Tibial nerve (tissue), 4 donors: ENCODE measurements around the gene NHERF2. TPM values are rescaled to one million over a fixed set of nuclear protein-coding genes. Genes with fewer than 3 reads are reported as not detected.

ENCODE experiments used
- DNase-seq, 2 donors: peaks; one replicate each; pipeline ENCODE4 v3.0.0-alpha.2; 2019; ENCODE audit warnings: low spot score in 2 of 2
- H3K27ac ChIP-seq, 4 donors: fragments of 200-600 bp; sonication (generic) in 3 of 4; one replicate each; pipeline ENCODE4 v1.5.1; 2017 to 2019; ENCODE audit warnings: mild to moderate bottlenecking in 1 of 4
- H3K27me3 ChIP-seq, 2 donors: fragments of 200-600 bp; sonication (generic) in 1 of 2; one replicate each; pipeline versions ENCODE4 v1.5.1 to v1.6.0; 2017 to 2019
- H3K36me3 ChIP-seq, 3 donors: fragments of 200-600 bp; sonication (generic); one replicate each; pipeline ENCODE4 v1.5.1; 2018 to 2019
- H3K4me1 ChIP-seq, 4 donors: fragments of 200-600 bp; sonication (generic) in 3 of 4; one replicate each; pipeline ENCODE4 v1.5.1; 2017 to 2019
- H3K4me3 ChIP-seq, 4 donors: fragments of 200-600 bp; sonication (generic) in 3 of 4; one replicate each; pipeline ENCODE4 v1.5.1; 2017 to 2019; ENCODE audit warnings: mild to moderate bottlenecking in 1 of 4, moderate library complexity in 1 of 4
- H3K9me3 ChIP-seq, 4 donors: fragments of 200-600 bp; sonication (generic) in 3 of 4; one replicate each; pipeline ENCODE4 v1.5.1; 2017 to 2019
- EP300 ChIP-seq, 2 donors: sonication (generic); formaldehyde crosslinking; IDR thresholded peaks; one replicate each; pipeline ENCODE4 v1.6.1; 2017; ENCODE audit warnings: antibody characterized with exemption in 2 of 2, mild to moderate bottlenecking in 1 of 2
- POLR2A ChIP-seq, 2 donors: fragments of 450-650 bp; IDR thresholded peaks; one replicate each; pipeline ENCODE4 v1.6.1; 2017; ENCODE audit warnings: antibody characterized with exemption in 2 of 2, mild to moderate bottlenecking in 2 of 2, moderate library complexity in 2 of 2
- WGBS, 2 donors: methylation state at CpG; one replicate each; pipeline ENCODE4 v1.1.5; 2018; 5-methylcytosine and 5-hydroxymethylcytosine counted together
- total RNA-seq, 4 donors: library from RNA; depleted of rRNA; stranded (reverse); fragments of >200 nt; gene quantifications; one replicate each; pipeline ENCODE4 v1.1.0, GENCODE V29; 2016
- TF ChIP-seq, protein P1 (sequence below), 5 experiments: fragments of 200-600 bp in 3 of 5; fragments of 450-650 bp in 2 of 5; sonication (generic) in 3 of 5; IDR thresholded peaks; one replicate each; pipeline ENCODE4 v1.5.1; 2016 to 2019; ENCODE audit warnings: antibody characterized with exemption in 5 of 5, mild to moderate bottlenecking in 3 of 5, moderate library complexity in 2 of 5

The NHERF2 gene
- total RNA-seq, 4 donors from 2014 or later, result 54.7 to 83.1 (median 64.9) TPM

DNA sequence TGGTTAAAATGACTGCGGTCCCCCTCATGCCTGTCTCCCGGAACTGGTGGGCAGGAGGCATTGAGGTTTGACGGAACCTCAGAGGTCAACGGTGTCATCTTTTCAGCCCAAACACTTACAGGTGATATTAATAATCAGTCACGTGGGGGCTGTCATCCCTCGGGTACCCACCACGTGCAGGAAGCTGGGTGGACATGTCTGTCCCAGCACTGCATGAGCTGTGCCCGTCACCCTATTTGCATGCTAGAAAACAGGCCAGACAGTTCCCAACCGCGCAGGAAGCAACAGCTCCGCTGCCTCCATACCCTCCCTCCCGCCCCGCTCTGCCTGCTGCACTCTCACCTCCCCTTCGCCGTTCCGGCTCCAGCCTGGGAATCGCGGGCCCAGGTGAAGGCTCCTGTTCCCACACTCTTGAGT is 35.6 kb upstream of the NHERF2 start:
- 6 to 9% methylated on average over 12 to 14 of the region's 18 CpGs for WGBS, 2 donors
- Histone ChIP-seq H3K4me1 (peaks cover 0 to 36% (median 16%) of the 10 kb centered on the region in 4 donors), H3K27me3 (peaks cover 0 to 47% of the 10 kb centered on the region in 2 donors), H3K27ac (peak overlapping the region in 1 of 4 donors; percentile 60), H3K9me3 (no peaks in the 10 kb centered on the region), H3K36me3 (peaks cover 0 to 19% (median 0%) of the 10 kb centered on the region in 3 donors), H3K4me3 (peak overlapping the region in 2 of 4 donors; percentile 31 to 44)
- TF ChIP-seq EP300 (IDR thresholded peaks at IDR 0.05) (no peak), POLR2A (IDR thresholded peaks at IDR 0.05) (no peak)
- TF ChIP-seq, protein P1, sequence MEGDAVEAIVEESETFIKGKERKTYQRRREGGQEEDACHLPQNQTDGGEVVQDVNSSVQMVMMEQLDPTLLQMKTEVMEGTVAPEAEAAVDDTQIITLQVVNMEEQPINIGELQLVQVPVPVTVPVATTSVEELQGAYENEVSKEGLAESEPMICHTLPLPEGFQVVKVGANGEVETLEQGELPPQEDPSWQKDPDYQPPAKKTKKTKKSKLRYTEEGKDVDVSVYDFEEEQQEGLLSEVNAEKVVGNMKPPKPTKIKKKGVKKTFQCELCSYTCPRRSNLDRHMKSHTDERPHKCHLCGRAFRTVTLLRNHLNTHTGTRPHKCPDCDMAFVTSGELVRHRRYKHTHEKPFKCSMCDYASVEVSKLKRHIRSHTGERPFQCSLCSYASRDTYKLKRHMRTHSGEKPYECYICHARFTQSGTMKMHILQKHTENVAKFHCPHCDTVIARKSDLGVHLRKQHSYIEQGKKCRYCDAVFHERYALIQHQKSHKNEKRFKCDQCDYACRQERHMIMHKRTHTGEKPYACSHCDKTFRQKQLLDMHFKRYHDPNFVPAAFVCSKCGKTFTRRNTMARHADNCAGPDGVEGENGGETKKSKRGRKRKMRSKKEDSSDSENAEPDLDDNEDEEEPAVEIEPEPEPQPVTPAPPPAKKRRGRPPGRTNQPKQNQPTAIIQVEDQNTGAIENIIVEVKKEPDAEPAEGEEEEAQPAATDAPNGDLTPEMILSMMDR (IDR thresholded peaks at IDR 0.05), result no peak
- DNase-seq, result no peak

DNA sequence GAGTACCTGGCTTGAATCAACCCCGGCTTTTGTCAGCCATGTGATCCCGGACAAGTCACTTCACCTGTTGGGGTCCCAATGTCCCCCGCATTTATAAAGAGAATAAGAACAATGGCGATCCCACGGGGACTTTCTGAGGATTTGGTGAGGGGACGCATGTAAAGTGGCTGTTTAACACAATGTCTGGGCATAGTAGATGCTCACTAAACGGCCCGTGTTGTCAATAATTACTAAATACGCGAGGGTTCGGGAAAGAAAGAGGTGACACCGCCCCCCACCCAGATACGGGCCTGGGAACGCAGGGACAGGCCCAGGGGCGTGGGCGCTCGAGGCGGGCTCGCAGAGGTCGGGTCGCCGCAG is 35.1 kb upstream of the NHERF2 start:
- Histone ChIP-seq H3K27me3 (peaks cover 0 to 47% of the 10 kb centered on the region in 2 donors), H3K4me3 (peak overlapping the region; percentile 23 to 44 (median 34)), H3K9me3 (no peaks in the 10 kb centered on the region), H3K4me1 (peaks cover 0 to 36% (median 16%) of the 10 kb centered on the region in 4 donors), H3K36me3 (peaks cover 0 to 19% (median 0%) of the 10 kb centered on the region in 3 donors), H3K27ac (peak overlapping the region in 1 of 4 donors; percentile 60)
- WGBS, 2 donors, result 9 to 25% methylated on average over 11 to 22 of the region's 22 CpGs
- DNase-seq, result no peak
- TF ChIP-seq POLR2A (IDR thresholded peaks at IDR 0.05) (no peak), EP300 (IDR thresholded peaks at IDR 0.05) (no peak)
- TF ChIP-seq, protein P1 (IDR thresholded peaks at IDR 0.05), result no peak

DNA sequence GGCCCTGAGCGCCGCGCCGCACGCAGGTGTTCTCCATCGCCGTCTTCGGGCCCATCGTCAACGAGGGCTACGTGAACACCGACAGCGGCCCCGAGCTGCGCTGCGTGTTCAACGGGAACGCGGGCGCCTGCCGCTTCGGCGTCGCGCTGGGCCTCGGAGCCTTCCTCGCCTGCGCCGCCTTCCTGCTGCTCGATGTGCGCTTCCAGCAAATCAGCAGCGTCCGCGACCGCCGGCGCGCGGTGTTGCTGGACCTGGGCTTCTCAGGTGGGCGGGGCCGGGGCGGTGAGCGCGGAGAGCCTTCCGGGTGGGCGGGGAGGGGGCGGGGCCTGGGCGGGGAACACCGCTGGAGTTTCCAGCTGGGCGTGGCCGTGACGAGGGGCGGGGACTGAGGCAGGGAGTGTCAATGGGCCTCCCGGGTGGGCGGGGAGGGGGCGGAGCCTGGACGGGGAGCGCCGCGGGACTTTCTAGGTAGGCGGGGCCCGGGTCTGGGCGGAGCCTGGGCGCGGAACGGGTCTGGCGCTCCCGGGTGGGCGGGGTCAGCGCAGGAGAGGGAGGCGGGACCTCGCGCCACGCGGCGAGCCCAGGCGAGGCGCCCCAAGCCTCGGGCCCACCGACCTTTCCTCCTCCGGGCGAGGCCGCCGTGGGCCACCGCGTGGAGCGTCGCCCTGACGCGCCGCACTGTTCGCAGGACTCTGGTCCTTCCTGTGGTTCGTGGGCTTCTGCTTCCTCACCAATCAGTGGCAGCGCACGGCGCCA is 34.6 kb upstream of the NHERF2 start:
- 3 to 4% methylated on average over 30 to 64 of the region's 96 CpGs for WGBS, 2 donors
- peak; percentile 78 to 85 for DNase-seq
- Histone ChIP-seq H3K4me3 (peak overlapping the region; percentile 23 to 44 (median 34)), H3K4me1 (peaks cover 0 to 36% (median 16%) of the 10 kb centered on the region in 4 donors), H3K27ac (peak overlapping the region in 1 of 4 donors; percentile 60), H3K27me3 (peaks cover 0 to 47% of the 10 kb centered on the region in 2 donors), H3K9me3 (no peaks in the 10 kb centered on the region), H3K36me3 (peaks cover 0 to 19% (median 0%) of the 10 kb centered on the region in 3 donors)
- TF ChIP-seq, protein P1 (IDR thresholded peaks at IDR 0.05), result no peak
- TF ChIP-seq EP300 (IDR thresholded peaks at IDR 0.05) (no peak), POLR2A (IDR thresholded peaks at IDR 0.05) (no peak)

DNA sequence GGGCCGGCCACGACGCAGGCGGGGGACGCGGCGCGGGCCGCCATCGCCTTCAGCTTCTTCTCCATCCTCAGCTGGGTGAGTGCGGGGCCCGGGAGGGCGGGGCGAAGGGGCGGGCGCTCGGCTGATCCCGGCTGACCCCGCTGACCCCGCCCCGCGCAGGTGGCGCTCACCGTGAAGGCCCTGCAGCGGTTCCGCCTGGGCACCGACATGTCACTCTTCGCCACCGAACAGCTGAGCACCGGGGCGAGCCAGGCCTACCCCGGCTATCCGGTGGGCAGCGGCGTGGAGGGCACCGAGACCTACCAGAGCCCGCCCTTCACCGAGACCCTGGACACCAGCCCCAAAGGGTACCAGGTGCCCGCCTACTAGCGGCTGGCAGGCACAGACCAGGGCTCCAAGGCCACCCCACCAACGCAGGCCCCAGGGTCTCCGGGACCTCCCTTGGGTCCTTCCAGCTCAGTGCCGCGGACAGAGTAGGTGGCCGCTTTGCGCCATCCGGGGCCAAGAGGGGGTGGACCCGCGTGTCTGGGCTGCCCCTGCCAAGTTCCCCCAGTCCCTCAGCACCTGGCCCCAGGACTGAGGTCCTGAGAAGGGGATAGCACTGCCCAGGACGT is 33.9 kb upstream of the NHERF2 start:
- peaks cover 0 to 47% of the 10 kb centered on the region in 2 donors for H3K27me3 ChIP-seq

More for the DNA sequence above, 33.9 kb upstream of the NHERF2 start:
- TF ChIP-seq POLR2A (IDR thresholded peaks at IDR 0.05) (no peak), EP300 (IDR thresholded peaks at IDR 0.05) (no peak)
- TF ChIP-seq, protein P1 (IDR thresholded peaks at IDR 0.05), result no peak
- DNase-seq, result no peak
- Histone ChIP-seq H3K27ac (no peak overlapping the region), H3K4me1 (peaks cover 0 to 36% (median 16%) of the 10 kb centered on the region in 4 donors), H3K4me3 (peak overlapping the region in 2 of 4 donors; percentile 38 to 44), H3K36me3 (peaks cover 0 to 20% (median 0%) of the 10 kb centered on the region in 3 donors), H3K9me3 (no peaks in the 10 kb centered on the region)
- WGBS, 2 donors, result 44 to 45% methylated on average over 14 to 27 of the region's 50 CpGs
